GM12874 (cell line): ENCODE data around the gene TOMM7.

ENCODE experiments used
- CTCF ChIP-seq: IDR thresholded peaks from 2 replicates; pipeline ENCODE4 v1.5.1; 2011; ENCODE audit warnings: low read depth, mild to moderate bottlenecking, control low read depth, low read length, moderate library complexity; ENCODE audit not compliant: insufficient read depth

TOMM7 gene

GRCh38 chr7:22858640-22859561 lies 36.3 kb upstream of the TOMM7 start:
- no peak for TF ChIP-seq CTCF

- no peak for TF ChIP-seq CTCF
Measured at GRCh38 chr7:22858274-22858639, 35.6 kb upstream of the TOMM7 start.

GRCh38 chr7:22856416-22856815 lies 33.8 kb upstream of the TOMM7 start:
- no peak for TF ChIP-seq CTCF

GRCh38 chr7:22855049-22855392 lies 32.4 kb upstream of the TOMM7 start:
- TF ChIP-seq CTCF, result no peak

- TF ChIP-seq CTCF, result peak; percentile 77; the same call in 1 of the 2 replicates
Measured at GRCh38 chr7:22854158-22855048, 31.8 kb upstream of the TOMM7 start.

GRCh38 chr7:22853674-22854157 lies 31.1 kb upstream of the TOMM7 start:
- no peak; the same call in 1 of the 2 replicates for TF ChIP-seq CTCF

- TF ChIP-seq CTCF, result no peak
Measured at GRCh38 chr7:22853138-22853537, 30.5 kb upstream of the TOMM7 start.
